Heart right ventricle (tissue), 16 donors: Measurements from ENCODE around the gene MRC2. TPM values are rescaled to one million over a fixed set of nuclear protein-coding genes. Genes with fewer than 3 reads are reported as not detected.

ENCODE experiments used
- ATAC-seq, 8 donors: fragments of 200-7000 bp; cut with Tn5 transposase; one replicate each; pipeline ENCODE4 v1.9.1; 2020; ENCODE audit warnings: mild to moderate bottlenecking in 8 of 8, moderate library complexity in 8 of 8, moderate number of reproducible peaks in 1 of 8
- DNase-seq, 2 donors: peaks; one replicate each; pipeline ENCODE4 v3.0.0-alpha.2; 2020
- H3K27ac ChIP-seq, 10 donors: fragments of 200-600 bp; sonication (generic) in 2 of 10; one replicate each; pipeline versions ENCODE4 v1.5.0 to v1.8.0; 2020 to 2022; ENCODE audit warnings: mild to moderate bottlenecking in 3 of 10
- H3K27me3 ChIP-seq, 7 donors: fragments of 200-600 bp; one replicate each; pipeline ENCODE4 v1.8.0; 2021 to 2022; ENCODE audit warnings: mild to moderate bottlenecking in 2 of 7
- H3K36me3 ChIP-seq, 9 donors: fragments of 200-600 bp; sonication (generic) in 1 of 9; one replicate each; pipeline versions ENCODE4 v1.5.0 to v1.8.0; 2020 to 2022; ENCODE audit warnings: mild to moderate bottlenecking in 2 of 9
- H3K4me1 ChIP-seq, 9 donors: fragments of 200-600 bp; sonication (generic) in 1 of 9; one replicate each; pipeline versions ENCODE4 v1.5.0 to v1.8.0; 2020 to 2022; ENCODE audit warnings: mild to moderate bottlenecking in 4 of 9
- H3K4me3 ChIP-seq, 10 donors: fragments of 200-600 bp; sonication (generic) in 2 of 10; one replicate each; pipeline versions ENCODE4 v1.5.0 to v1.8.0; 2020 to 2022; ENCODE audit warnings: mild to moderate bottlenecking in 7 of 10, moderate library complexity in 2 of 10
- H3K9me3 ChIP-seq, 11 donors: fragments of 200-600 bp in 10 of 11; sonication (generic) in 2 of 11; one replicate each; pipeline versions ENCODE4 v1.5.0 to v1.8.0; 2013 to 2022; ENCODE audit warnings: mild to moderate bottlenecking in 2 of 11, control low read depth in 1 of 11, moderate library complexity in 1 of 11
- WGBS, 2 donors: extraction: QIAGEN DNeasy Blood & Tissue Kit; methylation state at CpG; one replicate each; pipeline ENCODE4 v1.1.7; 2013; ENCODE audit warnings: inconsistent platforms in 1 of 2; 5-methylcytosine and 5-hydroxymethylcytosine counted together
- intact Hi-C, 10 donors: fragments of 100-400 bp; cut with DNase I; formaldehyde crosslinking; loops; one replicate each; pipeline versions ENCODE4 v1.11.1 to v1.14.2; 2022
- polyA plus RNA-seq, 2 donors: library from polyadenylated mRNA; stranded (reverse); fragments of 200-250 nt; gene quantifications; one replicate each; pipeline ENCODE4 v1.2.3, GENCODE V29; 2013
- total RNA-seq, 10 donors: library from RNA; stranded (reverse); fragmentation: NEBNext Ultra II Directional in 3 of 10; extraction: Animal tissue kit (Norgen Biotek cat#: 25700) in 3 of 10; gene quantifications; one replicate each; pipeline versions ENCODE4 v1.2.1 to v1.2.4, GENCODE V29; 2021 to 2023
- TF ChIP-seq, protein P1 (sequence below), 9 donors: fragments of 200-600 bp; sonication (generic) in 2 of 9; IDR thresholded peaks; one replicate each; pipeline versions ENCODE4 v1.5.0 to v1.8.0; 2021 to 2022; ENCODE audit warnings: antibody characterized with exemption in 9 of 9, mild to moderate bottlenecking in 5 of 9, moderate library complexity in 1 of 9
- donor health status: Arrhythmogenic right ventricular cardiomyopathy.
- donor health status: ischemic (EF 13 %, LVEDD 7.1; RV severe dilation, severe dysfunction).
- donor health status: healthy with polysubstance abuse.
- donor health status: DM: no; HTN: yes; CAD: no.
- donor health status: DM: no; HTN: no; CAD: no.
- donor health status: ischemic (EF 25% LVEDD 6.9; RV normal size, moderate dysfunction).
- donor health status: ischemic (EF 25% LVEDD 5.7; RV mildly dilated, moderate dysfunction).
- donor health status: healthy.
- donor health status: DM: yes; HTN: yes; CAD: no.
- donor health status: Ischemic cardiomyopathy.
- donor health status: ischemic (EF 35%, LVEDD 5.7; RV mildly dilated, moderate dysfunction).
- donor health status: nonischemic (EF 11% LVEDD 7.7; RV severe dilation, severe dysfunction).
- donor health status: DM: yes; HTN: yes; CAD: no.
- donor health status: PGD.
- donor health status: ischemic (EF 29% LVEDD 5.4; RV normal size, mild dysfunction).
- donor health status: nonischemic (EF 23%, LVEDD 6.1; RV moderate dilation, normal function).

The MRC2 gene
- total and polyA plus RNA-seq, 12 donors = 15.2 to 46.4 (median 21.4) TPM

DNA sequence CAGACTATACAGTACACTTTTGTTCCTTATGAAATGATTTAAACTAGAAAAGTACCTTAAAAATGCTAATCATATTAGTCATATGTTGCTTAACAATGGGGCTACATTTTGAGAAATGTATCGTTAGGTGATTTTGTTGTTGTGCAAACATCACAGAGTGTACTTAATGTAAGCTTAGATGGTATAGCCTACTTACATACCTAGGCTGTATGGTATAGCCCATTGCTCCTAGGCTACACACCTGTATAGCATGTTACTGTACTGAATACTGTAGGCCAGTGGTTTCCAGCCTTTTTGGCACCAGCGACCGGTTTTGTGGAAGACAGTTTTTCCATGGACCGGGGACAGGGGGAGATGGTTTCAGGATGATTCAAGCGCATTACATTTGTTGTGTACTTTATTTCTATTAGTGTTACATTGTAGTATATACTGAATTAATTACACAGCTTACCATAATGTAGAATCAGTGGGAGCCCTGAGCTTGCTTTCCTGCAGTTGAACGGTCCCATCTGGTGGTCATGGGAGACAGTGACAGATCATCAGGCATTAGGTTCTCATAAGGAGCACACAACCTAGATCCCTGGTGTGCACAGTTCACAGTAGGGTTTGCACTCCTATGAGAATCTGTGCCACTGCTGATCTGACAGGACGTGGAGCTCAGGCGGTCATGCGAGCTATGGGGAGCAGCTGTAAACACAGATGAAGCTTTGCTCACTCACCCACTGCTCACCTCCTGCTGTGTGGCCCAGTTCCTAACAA lies 35.0 kb upstream of the MRC2 start:
- TF ChIP-seq, protein P1, sequence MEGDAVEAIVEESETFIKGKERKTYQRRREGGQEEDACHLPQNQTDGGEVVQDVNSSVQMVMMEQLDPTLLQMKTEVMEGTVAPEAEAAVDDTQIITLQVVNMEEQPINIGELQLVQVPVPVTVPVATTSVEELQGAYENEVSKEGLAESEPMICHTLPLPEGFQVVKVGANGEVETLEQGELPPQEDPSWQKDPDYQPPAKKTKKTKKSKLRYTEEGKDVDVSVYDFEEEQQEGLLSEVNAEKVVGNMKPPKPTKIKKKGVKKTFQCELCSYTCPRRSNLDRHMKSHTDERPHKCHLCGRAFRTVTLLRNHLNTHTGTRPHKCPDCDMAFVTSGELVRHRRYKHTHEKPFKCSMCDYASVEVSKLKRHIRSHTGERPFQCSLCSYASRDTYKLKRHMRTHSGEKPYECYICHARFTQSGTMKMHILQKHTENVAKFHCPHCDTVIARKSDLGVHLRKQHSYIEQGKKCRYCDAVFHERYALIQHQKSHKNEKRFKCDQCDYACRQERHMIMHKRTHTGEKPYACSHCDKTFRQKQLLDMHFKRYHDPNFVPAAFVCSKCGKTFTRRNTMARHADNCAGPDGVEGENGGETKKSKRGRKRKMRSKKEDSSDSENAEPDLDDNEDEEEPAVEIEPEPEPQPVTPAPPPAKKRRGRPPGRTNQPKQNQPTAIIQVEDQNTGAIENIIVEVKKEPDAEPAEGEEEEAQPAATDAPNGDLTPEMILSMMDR (IDR thresholded peaks at IDR 0.05) = no peak
- H3K36me3 ChIP-seq = peaks cover 0 to 96% (median 27%) of the 10 kb centered on the region in 9 donors

DNA sequence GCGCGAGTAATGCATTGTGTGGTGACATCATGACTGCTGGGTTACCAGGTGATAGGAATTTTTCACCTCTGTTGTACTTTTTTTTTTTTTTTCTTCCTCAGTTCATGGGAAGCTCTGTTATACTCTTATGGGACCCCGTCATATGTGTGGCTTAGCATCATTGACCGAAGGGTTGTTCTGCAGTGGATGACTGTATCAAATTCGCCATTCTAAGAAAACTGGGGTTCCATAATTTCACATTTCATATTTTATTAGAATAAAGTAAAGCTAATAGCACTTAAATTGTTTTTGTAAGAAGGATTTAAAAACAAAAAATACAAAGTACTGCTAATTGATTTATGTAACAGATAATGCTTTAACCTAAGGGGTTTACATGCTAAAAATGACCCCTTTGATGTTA lies 32.0 kb upstream of the MRC2 start:
- TF ChIP-seq, protein P1 (IDR thresholded peaks at IDR 0.05) = no peak
- WGBS, 2 donors = 99% methylated on average over 5 of the region's 5 CpGs
- ATAC-seq (no peak), DNase-seq (no peak)
- Histone ChIP-seq H3K27me3 (no peaks in the 10 kb centered on the region), H3K36me3 (peaks cover 0 to 98% (median 35%) of the 10 kb centered on the region in 9 donors), H3K4me3 (no peak overlapping the region), H3K9me3 (peaks cover 0 to 15% (median 0%) of the 10 kb centered on the region in 11 donors), H3K4me1 (no peaks in the 10 kb centered on the region), H3K27ac (no peak overlapping the region)
- intact Hi-C loops = no loop called here

More for the DNA sequence above, 35.0 kb upstream of the MRC2 start:
- no peaks in the 10 kb centered on the region for H3K27me3 ChIP-seq
- DNase-seq = no peak
- H3K27ac ChIP-seq = no peak overlapping the region
- peaks cover 0 to 15% (median 0%) of the 10 kb centered on the region in 11 donors for H3K9me3 ChIP-seq
- ATAC-seq = peak in 1 of 8 donors; percentile 23
- H3K4me3 ChIP-seq = no peak overlapping the region
- intact Hi-C loops = no loop called here
- 88 to 90% methylated on average over 9 of the region's 9 CpGs for WGBS, 2 donors
- H3K4me1 ChIP-seq = peaks cover 0 to 7% (median 0%) of the 10 kb centered on the region in 9 donors

DNA sequence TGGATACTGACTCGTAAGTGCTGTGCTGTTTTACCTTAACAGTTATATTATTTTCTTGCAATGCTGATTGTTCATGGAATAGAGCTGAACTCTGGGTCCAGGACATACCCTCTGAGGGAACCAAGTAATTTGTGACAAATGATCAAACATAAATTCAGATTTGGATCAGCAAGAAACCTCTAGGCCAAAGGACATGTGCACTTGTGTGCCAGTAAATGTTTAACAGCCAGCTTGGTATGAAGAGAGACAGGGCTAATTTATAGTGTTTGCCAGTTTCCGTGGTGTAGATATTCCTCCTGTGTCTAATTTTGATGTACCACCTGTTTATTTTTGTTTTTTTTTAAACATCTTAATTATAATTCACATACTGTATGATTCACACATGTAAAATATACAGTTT lies 30.8 kb upstream of the MRC2 start:
- H3K9me3 ChIP-seq = peaks cover 0 to 15% (median 0%) of the 10 kb centered on the region in 11 donors
- no peak overlapping the region for H3K27ac ChIP-seq
- TF ChIP-seq, protein P1 (IDR thresholded peaks at IDR 0.05) = no peak
- H3K4me1 ChIP-seq = peaks cover 0 to 7% (median 0%) of the 10 kb centered on the region in 9 donors
- peaks cover 0 to 98% (median 29%) of the 10 kb centered on the region in 9 donors for H3K36me3 ChIP-seq
- 99% methylated on average over 2 of the region's 2 CpGs for WGBS, 2 donors
- H3K4me3 ChIP-seq = no peak overlapping the region
- ATAC-seq = no peak
- no peaks in the 10 kb centered on the region for H3K27me3 ChIP-seq
- DNase-seq = no peak
- intact Hi-C loops = no loop called here

DNA sequence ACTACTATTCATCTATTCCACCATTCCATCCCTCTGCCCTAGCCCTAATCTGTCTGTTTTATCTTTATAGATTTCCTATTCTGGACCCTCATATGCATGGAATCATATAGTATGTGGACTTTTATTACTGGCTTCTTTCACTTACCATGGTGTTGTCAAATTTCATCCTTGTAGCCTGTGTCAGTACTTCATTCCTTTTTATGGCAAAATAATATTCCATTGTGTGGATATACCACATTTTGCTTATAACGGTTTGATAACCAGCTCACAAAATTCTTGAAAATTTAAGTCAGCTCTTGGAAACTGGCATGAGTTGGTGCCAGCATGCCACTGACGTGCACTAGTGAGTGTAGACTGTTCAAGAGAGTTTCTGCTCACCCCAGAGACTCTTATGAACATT lies 30.3 kb upstream of the MRC2 start:
- Histone ChIP-seq H3K27me3 (no peaks in the 10 kb centered on the region), H3K36me3 (peaks cover 0 to 99% (median 32%) of the 10 kb centered on the region in 9 donors), H3K4me1 (peaks cover 0 to 12% (median 0%) of the 10 kb centered on the region in 9 donors), H3K9me3 (peaks cover 0 to 15% (median 0%) of the 10 kb centered on the region in 11 donors), H3K27ac (no peak overlapping the region), H3K4me3 (no peak overlapping the region)
- TF ChIP-seq, protein P1 (IDR thresholded peaks at IDR 0.05) = no peak
- intact Hi-C loops = no loop called here
- DNase-seq (no peak), ATAC-seq (no peak)
- 82 to 86% methylated on average over 2 of the region's 2 CpGs for WGBS, 2 donors
